GM10266 (cell line): ENCODE measurements around the gene SWAP70.

Source experiments
- DNase-seq: peaks from one replicate; pipeline ENCODE4 v3.0.0; 2012; ENCODE audit errors: extremely low spot score
- TF ChIP-seq, protein P1 (sequence below): IDR thresholded peaks from 2 replicates; pipeline ENCODE4 v1.5.1; 2012; ENCODE audit warnings: mild to moderate bottlenecking, low read depth; ENCODE audit not compliant: control insufficient read depth, insufficient read depth; ENCODE audit errors: missing control alignments

SWAP70 gene

DNA sequence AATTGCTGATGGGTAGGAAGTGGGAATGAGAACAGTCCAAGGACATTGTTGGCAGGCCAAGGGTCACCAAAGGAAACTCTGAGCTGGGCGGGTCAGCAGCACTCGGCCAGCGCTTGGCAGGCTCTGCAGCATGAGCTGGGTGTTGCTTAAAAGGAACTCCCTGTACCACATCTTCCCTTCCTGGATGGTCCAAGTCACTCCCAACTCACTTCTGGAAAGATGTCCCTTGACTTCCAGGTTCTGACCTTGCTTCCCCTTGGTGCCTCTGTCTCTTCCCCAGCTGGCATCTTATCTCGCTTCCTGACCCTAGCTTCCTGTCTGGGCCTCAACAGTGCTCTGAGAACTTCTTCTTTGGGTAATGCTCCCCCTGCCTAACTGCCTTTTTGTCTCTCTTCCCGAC is 24.8 kb upstream of the SWAP70 start:
- TF ChIP-seq, protein P1, sequence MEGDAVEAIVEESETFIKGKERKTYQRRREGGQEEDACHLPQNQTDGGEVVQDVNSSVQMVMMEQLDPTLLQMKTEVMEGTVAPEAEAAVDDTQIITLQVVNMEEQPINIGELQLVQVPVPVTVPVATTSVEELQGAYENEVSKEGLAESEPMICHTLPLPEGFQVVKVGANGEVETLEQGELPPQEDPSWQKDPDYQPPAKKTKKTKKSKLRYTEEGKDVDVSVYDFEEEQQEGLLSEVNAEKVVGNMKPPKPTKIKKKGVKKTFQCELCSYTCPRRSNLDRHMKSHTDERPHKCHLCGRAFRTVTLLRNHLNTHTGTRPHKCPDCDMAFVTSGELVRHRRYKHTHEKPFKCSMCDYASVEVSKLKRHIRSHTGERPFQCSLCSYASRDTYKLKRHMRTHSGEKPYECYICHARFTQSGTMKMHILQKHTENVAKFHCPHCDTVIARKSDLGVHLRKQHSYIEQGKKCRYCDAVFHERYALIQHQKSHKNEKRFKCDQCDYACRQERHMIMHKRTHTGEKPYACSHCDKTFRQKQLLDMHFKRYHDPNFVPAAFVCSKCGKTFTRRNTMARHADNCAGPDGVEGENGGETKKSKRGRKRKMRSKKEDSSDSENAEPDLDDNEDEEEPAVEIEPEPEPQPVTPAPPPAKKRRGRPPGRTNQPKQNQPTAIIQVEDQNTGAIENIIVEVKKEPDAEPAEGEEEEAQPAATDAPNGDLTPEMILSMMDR: no peak
- no peak for DNase-seq

DNA sequence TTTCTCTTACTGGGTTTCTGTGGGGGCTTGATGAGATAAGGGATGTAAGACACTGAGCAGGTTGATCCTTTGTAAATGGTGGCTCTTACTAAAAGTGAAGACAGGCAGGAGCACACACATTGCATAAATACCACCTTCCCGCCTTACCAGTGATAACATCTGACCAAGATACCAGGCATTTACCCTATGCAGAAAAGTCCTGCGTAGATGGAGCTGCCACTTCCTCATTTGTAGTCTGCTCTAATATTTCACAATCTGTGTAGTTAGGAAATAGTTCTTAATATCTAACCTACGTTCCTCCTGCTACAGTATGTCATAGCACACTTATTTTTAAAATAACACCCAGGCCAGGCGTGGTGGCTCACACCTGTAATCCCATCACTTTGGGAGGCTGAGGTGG is 23.9 kb upstream of the SWAP70 start:
- no peak for DNase-seq

GRCh38 chr11:9642894-9643293 is 21.0 kb upstream of the SWAP70 start:
- TF ChIP-seq, protein P1: no peak
- DNase-seq: no peak

More for the DNA sequence above, 23.9 kb upstream of the SWAP70 start:
- TF ChIP-seq, protein P1: no peak

GRCh38 chr11:9643751-9644150 is 20.1 kb upstream of the SWAP70 start:
- TF ChIP-seq, protein P1: no peak
- no peak for DNase-seq

- no peak for DNase-seq
- TF ChIP-seq, protein P1: no peak
These were observed 18.0 kb upstream of the SWAP70 start for GRCh38 chr11:9645881-9646280.

DNA sequence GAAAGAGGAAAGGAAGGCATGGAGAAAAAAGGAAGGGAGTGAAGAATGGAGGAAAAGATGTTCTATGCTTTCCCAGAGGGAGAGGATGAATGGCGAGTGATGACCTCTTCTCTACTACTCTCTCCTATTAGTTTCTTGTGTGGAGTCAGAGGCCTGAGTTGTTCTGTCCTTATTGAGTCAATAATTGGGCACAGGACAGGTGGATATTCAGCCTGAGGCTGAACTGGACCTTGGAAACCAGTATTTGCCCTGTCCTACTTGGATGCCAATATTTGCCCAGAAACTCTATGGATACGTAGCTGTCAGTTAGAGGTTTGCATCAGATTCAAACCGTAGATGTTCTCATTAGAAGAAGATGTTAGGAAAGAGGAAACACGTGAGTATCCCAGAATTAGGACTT is 17.6 kb upstream of the SWAP70 start:
- TF ChIP-seq, protein P1: no peak
- DNase-seq: no peak

DNA sequence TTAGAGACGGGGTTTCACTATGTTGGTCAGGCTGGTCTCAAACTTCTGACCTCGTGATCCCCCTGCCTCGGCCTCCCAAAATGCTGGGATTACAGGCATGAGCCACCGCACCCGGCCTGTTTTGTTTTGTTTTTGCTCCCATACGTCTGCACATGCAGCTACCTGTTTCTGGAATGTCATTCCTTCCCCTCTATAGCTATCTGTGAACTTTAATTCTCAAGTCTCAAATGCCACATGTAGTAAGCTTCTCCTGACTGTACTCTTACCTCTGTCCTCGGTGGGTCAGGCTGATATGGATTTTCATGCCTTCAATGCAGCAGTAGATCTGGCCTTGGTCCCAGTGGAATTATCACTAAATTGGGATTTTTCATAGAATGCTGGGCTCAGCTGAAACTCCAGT is 12.4 kb upstream of the SWAP70 start:
- TF ChIP-seq, protein P1: no peak
- no peak for DNase-seq
